Brain microvascular endothelial cell (primary cell): ENCODE results near the gene HOXB3.

Experiments
- DNase-seq: peaks from one replicate; pipeline ENCODE4 v3.0.0-alpha.2; 2020
- H3K27ac ChIP-seq: fragments of 250-450 bp; sonication (Bioruptor Pico); 2 replicates; pipeline ENCODE4 v1.5.1; 2020; ENCODE audit warnings: mild to moderate bottlenecking, moderate library complexity
- H3K27me3 ChIP-seq: fragments of 250-450 bp; sonication (Bioruptor Pico); replicated peaks from 2 replicates; pipeline ENCODE4 v1.5.1; 2020; ENCODE audit warnings: mild to moderate bottlenecking
- H3K36me3 ChIP-seq: fragments of 250-450 bp; sonication (Bioruptor Pico); replicated peaks from 2 replicates; pipeline ENCODE4 v1.5.1; 2020; ENCODE audit warnings: mild to moderate bottlenecking
- H3K4me3 ChIP-seq: 2 replicates; pipeline ENCODE4 v1.5.1; 2011; ENCODE audit warnings: low read depth, mild to moderate bottlenecking, control low read depth, low read length, moderate library complexity
- in situ Hi-C: cut with HindIII; loops from 2 replicates; pipeline ENCODE4 v1.10.0; 2017; ENCODE audit warnings: low sequenced_read_pairs, low pct_ligation_motif_present
- TF ChIP-seq, protein P1 (sequence below): IDR thresholded peaks from 2 replicates; pipeline ENCODE4 v1.5.1; 2011; ENCODE audit warnings: low read depth, mild to moderate bottlenecking, moderate library complexity, low read length, control low read depth, inconsistent platforms; ENCODE audit errors: missing control alignments

HOXB3 gene

DNA sequence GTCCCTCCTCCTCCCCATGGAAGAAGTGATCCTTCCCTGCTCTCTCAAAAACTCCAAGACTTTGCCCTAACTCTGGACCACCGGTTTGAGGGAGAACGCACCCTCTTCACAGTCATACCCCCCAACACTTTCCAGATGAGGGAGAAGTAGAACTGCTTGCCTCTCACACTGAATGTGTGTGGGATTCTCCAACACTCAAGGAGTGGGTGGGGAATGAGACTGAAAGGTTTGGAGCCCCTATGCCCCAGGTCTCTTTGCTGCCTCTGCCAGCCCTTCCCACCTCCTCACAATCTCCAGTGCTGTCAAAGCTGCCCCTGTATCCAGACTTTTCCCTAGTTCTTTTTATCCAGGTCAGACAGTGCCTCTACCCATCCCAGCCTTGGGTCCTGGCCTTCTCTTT is 23.3 kb downstream of the HOXB3 start:
- H3K27ac ChIP-seq = no peak overlapping the region
- no peak overlapping the region for H3K4me3 ChIP-seq
- TF ChIP-seq, protein P1, sequence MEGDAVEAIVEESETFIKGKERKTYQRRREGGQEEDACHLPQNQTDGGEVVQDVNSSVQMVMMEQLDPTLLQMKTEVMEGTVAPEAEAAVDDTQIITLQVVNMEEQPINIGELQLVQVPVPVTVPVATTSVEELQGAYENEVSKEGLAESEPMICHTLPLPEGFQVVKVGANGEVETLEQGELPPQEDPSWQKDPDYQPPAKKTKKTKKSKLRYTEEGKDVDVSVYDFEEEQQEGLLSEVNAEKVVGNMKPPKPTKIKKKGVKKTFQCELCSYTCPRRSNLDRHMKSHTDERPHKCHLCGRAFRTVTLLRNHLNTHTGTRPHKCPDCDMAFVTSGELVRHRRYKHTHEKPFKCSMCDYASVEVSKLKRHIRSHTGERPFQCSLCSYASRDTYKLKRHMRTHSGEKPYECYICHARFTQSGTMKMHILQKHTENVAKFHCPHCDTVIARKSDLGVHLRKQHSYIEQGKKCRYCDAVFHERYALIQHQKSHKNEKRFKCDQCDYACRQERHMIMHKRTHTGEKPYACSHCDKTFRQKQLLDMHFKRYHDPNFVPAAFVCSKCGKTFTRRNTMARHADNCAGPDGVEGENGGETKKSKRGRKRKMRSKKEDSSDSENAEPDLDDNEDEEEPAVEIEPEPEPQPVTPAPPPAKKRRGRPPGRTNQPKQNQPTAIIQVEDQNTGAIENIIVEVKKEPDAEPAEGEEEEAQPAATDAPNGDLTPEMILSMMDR = no peak
- no peak for DNase-seq
- in situ Hi-C loops = no loop called here
- no peaks in the 10 kb centered on the region for H3K36me3 ChIP-seq
- H3K27me3 ChIP-seq = peaks cover 95% of the 10 kb centered on the region

DNA sequence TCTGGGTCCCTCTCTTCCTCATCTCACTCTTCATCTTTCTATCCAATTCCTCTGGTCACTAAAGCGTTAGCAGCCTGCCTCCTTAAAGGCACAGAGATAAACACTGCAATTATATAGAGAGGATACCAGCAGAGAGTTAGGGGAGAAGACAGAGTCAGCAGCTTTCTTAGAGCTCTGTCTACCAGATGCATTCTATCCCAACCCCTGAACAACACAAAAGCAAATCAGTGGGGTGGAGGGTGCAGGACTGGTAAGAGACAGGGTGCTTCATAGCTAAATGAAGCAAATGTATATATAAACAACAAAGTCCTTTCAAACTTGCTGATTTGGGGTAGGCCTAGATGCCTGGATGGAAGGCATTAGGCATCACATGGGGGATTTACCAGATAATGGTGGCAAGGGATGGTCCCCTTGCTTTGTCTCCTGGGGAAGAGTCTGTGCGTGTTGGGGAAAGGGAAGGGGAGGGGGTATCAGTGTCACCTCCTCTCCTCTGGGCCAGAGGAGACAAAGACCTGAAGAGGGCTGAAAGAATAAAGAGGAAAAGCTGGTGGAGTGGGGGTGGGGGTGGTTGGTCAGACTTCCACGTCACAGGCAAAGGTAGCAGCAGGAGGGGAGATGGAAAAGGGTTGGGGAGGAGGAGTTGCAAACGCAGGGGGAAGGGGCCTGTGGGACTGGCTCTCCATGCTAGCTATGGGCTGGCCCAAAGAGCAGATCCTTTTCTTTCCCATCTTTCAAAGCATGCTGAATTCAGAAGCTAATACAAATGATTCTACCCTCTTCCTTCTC is 23.9 kb downstream of the HOXB3 start:
- TF ChIP-seq, protein P1 = no peak
- no peaks in the 10 kb centered on the region for H3K36me3 ChIP-seq
- DNase-seq = no peak
- H3K27me3 ChIP-seq = peaks cover 95% of the 10 kb centered on the region
- in situ Hi-C loops = no loop called here
- H3K4me3 ChIP-seq = no peak overlapping the region
- no peak overlapping the region for H3K27ac ChIP-seq

DNA sequence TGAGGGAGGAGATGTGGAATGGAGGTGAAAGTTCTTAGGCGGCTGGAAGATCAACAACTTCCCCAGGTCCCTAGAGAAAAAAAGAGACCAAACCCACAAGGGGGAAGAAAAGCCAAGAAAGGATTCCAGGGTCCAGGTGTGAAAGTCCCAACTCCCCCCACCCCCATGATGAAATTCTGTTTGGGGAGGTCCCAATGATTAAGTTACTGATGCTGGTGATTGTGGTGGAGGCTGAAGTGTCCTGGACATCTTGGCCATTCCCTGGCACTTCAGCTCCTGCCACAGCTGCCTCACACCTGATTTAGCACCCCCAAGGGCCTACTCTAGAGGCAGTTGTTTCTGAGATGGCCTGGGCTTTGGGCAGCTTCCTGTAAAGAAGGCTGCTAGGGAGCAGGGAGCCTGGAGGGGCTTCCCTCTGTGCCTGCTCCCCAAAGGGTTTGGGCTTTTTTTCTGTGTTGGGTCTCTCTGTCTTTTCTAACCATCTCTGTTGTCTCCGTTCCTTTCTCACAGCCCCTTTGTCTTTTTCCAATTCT is 25.0 kb downstream of the HOXB3 start:
- in situ Hi-C loops = no loop called here
- TF ChIP-seq, protein P1 = no peak
- DNase-seq = no peak
- H3K36me3 ChIP-seq = no peaks in the 10 kb centered on the region
- H3K4me3 ChIP-seq = peak overlapping the region; percentile 50
- H3K27ac ChIP-seq = no peak overlapping the region
- H3K27me3 ChIP-seq = peaks cover 95% of the 10 kb centered on the region

DNA sequence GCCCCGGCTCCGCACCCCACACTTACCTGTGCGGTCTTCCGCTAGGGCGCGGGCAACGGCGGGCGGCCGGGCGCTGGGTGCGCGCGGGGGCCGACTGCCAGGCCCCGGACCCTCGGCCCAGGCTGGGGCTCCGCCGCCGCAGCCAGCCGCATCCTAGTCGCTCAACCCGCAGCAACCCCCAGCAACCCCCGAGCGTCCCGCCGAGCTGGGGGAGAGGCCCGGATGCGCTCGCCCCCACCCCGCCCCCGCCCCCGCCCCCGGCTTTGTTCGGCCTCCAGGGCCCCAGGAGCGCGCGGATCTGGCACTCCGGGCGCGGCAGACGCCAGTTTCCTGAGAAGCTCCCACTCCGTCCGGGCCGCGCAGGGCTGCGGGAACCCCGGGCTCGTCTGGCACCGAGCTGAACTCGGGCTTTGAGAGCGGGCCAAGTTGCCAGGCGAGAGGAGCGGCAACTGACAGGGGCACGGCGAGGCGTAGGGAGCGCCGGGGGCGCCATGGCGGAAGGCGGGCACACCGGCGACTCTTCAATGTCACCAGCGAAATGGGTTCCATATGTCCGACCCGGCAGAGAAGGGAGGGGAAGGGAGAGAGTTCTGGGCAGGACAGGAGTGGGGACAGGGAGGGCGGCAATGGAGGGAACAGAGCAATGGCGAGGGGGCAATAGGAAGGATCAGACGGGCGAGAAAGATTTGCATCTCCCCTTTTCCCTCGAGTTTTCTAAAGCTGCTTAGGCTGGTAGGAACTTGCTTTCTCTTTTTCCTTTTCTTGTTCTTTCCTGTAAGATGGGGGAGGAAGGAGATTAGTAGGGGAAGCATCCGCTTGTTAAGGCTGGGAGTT is 25.6 kb downstream of the HOXB3 start:
- H3K27me3 ChIP-seq = peaks cover 95% of the 10 kb centered on the region
- no peak overlapping the region for H3K27ac ChIP-seq
- TF ChIP-seq, protein P1 = no peak

DNA sequence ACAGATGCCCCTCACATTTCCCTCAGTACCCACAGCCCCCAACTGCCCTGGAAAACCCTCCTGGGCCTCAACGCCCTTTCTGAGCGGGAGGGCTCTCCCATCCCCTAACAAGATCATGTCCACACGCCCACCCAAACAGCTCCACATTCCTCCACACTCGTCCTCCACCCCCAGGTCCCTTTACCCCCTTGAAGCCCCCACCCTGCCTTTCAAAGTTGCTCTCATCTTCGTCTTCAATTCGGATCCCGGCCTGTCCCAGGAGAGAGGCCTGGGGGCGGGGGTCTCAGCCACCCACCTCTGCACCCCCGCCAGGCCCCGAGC is 26.2 kb downstream of the HOXB3 start:
- Histone ChIP-seq H3K4me3 (peak overlapping the region; percentile 43), H3K27ac (no peak overlapping the region), H3K36me3 (no peaks in the 10 kb centered on the region), H3K27me3 (peaks cover 97% of the 10 kb centered on the region)
- in situ Hi-C loops = no loop called here
- no peak for DNase-seq
- TF ChIP-seq, protein P1 = no peak

More for the DNA sequence above, 25.6 kb downstream of the HOXB3 start:
- DNase-seq = no peak
- in situ Hi-C loops = no loop called here
- Histone ChIP-seq H3K4me3 (peak overlapping the region; percentile 50), H3K36me3 (no peaks in the 10 kb centered on the region)
